GM12872 (cell line): ENCODE results near the gene SMURF2.

Experiments
- TF ChIP-seq, protein P1 (sequence below): IDR thresholded peaks from 3 replicates; pipeline ENCODE4 v1.5.1; 2011; ENCODE audit warnings: low read depth, mild to moderate bottlenecking, low read length, moderate library complexity; ENCODE audit not compliant: insufficient read depth

SMURF2 gene

GRCh38 chr17:64692187-64692586, 30.1 kb upstream of the SMURF2 start:
- TF ChIP-seq, protein P1, sequence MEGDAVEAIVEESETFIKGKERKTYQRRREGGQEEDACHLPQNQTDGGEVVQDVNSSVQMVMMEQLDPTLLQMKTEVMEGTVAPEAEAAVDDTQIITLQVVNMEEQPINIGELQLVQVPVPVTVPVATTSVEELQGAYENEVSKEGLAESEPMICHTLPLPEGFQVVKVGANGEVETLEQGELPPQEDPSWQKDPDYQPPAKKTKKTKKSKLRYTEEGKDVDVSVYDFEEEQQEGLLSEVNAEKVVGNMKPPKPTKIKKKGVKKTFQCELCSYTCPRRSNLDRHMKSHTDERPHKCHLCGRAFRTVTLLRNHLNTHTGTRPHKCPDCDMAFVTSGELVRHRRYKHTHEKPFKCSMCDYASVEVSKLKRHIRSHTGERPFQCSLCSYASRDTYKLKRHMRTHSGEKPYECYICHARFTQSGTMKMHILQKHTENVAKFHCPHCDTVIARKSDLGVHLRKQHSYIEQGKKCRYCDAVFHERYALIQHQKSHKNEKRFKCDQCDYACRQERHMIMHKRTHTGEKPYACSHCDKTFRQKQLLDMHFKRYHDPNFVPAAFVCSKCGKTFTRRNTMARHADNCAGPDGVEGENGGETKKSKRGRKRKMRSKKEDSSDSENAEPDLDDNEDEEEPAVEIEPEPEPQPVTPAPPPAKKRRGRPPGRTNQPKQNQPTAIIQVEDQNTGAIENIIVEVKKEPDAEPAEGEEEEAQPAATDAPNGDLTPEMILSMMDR, result no peak

DNA sequence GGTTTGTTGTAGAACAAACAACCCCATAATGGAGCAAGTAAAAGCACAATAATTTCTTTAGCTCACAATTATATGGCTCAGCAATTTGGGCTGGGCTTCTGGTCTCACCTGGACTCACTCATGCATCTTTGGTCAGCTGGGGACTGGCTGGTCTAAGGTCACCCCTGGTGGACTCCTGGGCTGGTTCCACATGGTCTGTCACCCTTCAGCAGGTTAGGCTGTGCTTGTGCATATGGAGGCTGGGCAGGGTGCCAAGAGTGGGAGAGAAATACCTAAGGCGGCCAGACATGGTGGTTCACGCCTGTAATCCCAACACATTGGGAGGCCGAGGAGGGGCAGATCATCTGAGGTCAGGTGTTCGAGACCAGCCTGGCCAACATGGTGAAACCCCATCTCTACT, 27.0 kb upstream of the SMURF2 start:
- TF ChIP-seq, protein P1, result no peak

GRCh38 chr17:64688481-64688880, 26.4 kb upstream of the SMURF2 start:
- TF ChIP-seq, protein P1, result no peak

GRCh38 chr17:64687961-64688360, 25.9 kb upstream of the SMURF2 start:
- TF ChIP-seq, protein P1, result no peak

GRCh38 chr17:64687376-64687775, 25.3 kb upstream of the SMURF2 start:
- TF ChIP-seq, protein P1, result no peak

GRCh38 chr17:64686705-64687104, 24.6 kb upstream of the SMURF2 start:
- TF ChIP-seq, protein P1, result no peak

- TF ChIP-seq, protein P1, result no peak
Observed at GRCh38 chr17:64685705-64686104, 23.6 kb upstream of the SMURF2 start.

DNA sequence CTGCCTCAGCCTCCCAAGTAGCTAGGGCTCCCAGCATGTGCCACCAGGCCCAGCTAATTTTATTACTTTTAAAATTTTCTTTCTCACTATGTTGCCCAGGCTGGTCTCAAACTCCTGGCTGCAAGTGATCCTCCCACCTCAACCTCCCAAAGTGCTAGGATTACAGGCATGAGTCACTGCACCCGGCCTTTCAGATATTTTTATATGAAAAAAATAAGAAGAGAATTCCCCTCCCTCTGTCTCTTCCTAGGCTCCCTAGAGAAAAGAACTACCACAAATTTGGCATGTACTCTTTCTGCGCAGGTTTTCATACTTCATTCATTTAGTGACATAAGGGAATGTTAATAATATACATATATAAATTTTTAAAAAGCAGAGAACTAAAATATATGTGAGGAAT, 21.7 kb upstream of the SMURF2 start:
- TF ChIP-seq, protein P1, result no peak
